IgD-negative memory B cell (primary cell): ENCODE results near the gene GNB1. TPM values are rescaled to one million over a fixed set of nuclear protein-coding genes. Genes with fewer than 3 reads are reported as not detected.
"Not testable (repeated sequence)": the region's sequence is repeated elsewhere in the genome, so short reads cannot be mapped to it uniquely, and the experiment has no call there.

ENCODE experiments used
- H3K27ac Mint-ChIP-seq, 3 donors: one replicate each; pipeline ENCODE4 v1.8.0; 2020 to 2022; ENCODE audit warnings: mild to moderate bottlenecking in 3 of 3, mixed read lengths in 3 of 3, moderate library complexity in 1 of 3
- H3K27me3 Mint-ChIP-seq: one replicate; pipeline ENCODE4 v1.8.0; 2021; ENCODE audit warnings: mixed read lengths
- H3K36me3 Mint-ChIP-seq: one replicate; pipeline ENCODE4 v1.8.0; 2020; ENCODE audit warnings: mild to moderate bottlenecking, mixed read lengths
- H3K4me1 Mint-ChIP-seq, 3 donors: one replicate each; pipeline ENCODE4 v1.8.0; 2020 to 2022; ENCODE audit warnings: mixed read lengths in 3 of 3, mild to moderate bottlenecking in 1 of 3
- H3K4me3 Mint-ChIP-seq, 4 donors: one replicate each; pipeline ENCODE4 v1.8.0; 2020 to 2022; ENCODE audit warnings: mild to moderate bottlenecking in 4 of 4, mixed read lengths in 4 of 4, moderate library complexity in 3 of 4
- H3K9me3 Mint-ChIP-seq, 3 donors: one replicate each; pipeline ENCODE4 v1.8.0; 2020 to 2021; ENCODE audit warnings: mixed read lengths in 3 of 3, mild to moderate bottlenecking in 1 of 3
- polyA plus RNA-seq: library from polyadenylated mRNA; unstranded; fragments of 300-500 nt; fragmentation: Illumina TruSeq; gene quantifications from one replicate; pipeline ENCODE4 v1.2.3, GENCODE V29; 2021

GNB1 gene
- polyA plus RNA-seq, 1 donor from 2014 or later: 40.0 TPM

GRCh38 chr1:1892763-1893120 is 1.9 kb upstream of the GNB1 start:
- peak overlapping the region; percentile 85 to 95 (median 91) for H3K4me3 Mint-ChIP-seq
- H3K4me1 Mint-ChIP-seq: peaks cover 30 to 45% (median 39%) of the 10 kb centered on the region in 3 donors
- H3K27me3 Mint-ChIP-seq: peaks cover 7% of the 10 kb centered on the region
- H3K9me3 Mint-ChIP-seq: no peaks in the 10 kb centered on the region
- H3K27ac Mint-ChIP-seq: peak overlapping the region; percentile 55 to 89 (median 85)
- peaks cover 3% of the 10 kb centered on the region for H3K36me3 Mint-ChIP-seq

GRCh38 chr1:1892079-1892762 is 1.3 kb upstream of the GNB1 start:
- H3K4me3 Mint-ChIP-seq: peak overlapping the region; percentile 85 to 95 (median 91)
- no peaks in the 10 kb centered on the region for H3K9me3 Mint-ChIP-seq
- H3K27ac Mint-ChIP-seq: peak overlapping the region; percentile 55 to 89 (median 85)
- peaks cover 33 to 47% (median 42%) of the 10 kb centered on the region in 3 donors for H3K4me1 Mint-ChIP-seq
- peaks cover 7% of the 10 kb centered on the region for H3K27me3 Mint-ChIP-seq
- H3K36me3 Mint-ChIP-seq: peaks cover 3% of the 10 kb centered on the region

- Mint-ChIP-seq H3K27me3 (peaks cover 7% of the 10 kb centered on the region), H3K9me3 (no peaks in the 10 kb centered on the region), H3K4me1 (peaks cover 38 to 50% (median 46%) of the 10 kb centered on the region in 3 donors), H3K27ac (peak overlapping the region; percentile 55 to 89 (median 85)), H3K36me3 (peaks cover 3% of the 10 kb centered on the region), H3K4me3 (peak overlapping the region; percentile 85 to 95 (median 91))
Measured at GRCh38 chr1:1891349-1892078, 627 bp upstream of the GNB1 start.

GRCh38 chr1:1889847-1890505 is 911 bp downstream of the GNB1 start:
- Mint-ChIP-seq H3K27me3 (peaks cover under 1% of the 10 kb centered on the region), H3K4me3 (peak overlapping the region; percentile 81 to 92 (median 89)), H3K27ac (peak overlapping the region; percentile 90 to 94 (median 93)), H3K4me1 (peaks cover 38 to 44% (median 41%) of the 10 kb centered on the region in 3 donors), H3K36me3 (no peaks in the 10 kb centered on the region), H3K9me3 (no peaks in the 10 kb centered on the region)

DNA sequence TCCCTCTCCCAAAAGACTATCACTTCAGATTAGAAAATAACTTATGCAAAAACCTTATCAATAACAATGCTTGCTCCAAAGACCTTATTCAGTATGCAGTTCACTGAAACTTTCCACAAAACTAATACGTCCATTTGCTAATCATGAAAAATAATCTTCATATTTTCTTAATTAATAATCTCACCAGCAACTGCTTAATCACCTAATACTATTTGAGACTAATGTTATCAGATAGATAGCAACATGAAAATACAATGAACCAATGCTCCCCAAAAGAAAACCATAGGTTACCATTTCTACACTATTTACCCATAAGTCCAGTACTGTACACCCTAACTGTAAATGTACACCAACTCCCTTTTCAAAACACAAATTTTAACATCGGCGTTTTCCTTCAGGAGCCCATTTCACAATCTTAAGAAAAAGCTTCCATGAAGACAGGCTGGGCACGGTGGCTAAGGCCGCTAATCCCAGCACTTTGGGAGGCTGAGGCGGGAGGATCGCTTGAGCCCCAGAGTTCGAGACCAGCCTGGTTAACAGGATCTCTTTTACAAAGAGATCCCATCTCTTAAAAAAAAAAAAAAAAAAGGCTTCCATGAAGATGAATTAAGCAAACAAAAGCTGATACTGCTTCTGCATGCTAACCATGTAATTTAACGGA is 1.7 kb downstream of the GNB1 start:
- Mint-ChIP-seq H3K27me3 (no peaks in the 10 kb centered on the region), H3K9me3 (no peaks in the 10 kb centered on the region), H3K4me3 (peak overlapping the region; percentile 81 to 92 (median 88)), H3K36me3 (no peaks in the 10 kb centered on the region), H3K27ac (peak overlapping the region; percentile 63 to 94 (median 93)), H3K4me1 (peaks cover 34 to 38% (median 37%) of the 10 kb centered on the region in 3 donors)

GRCh38 chr1:1883890-1884289 is 7.0 kb downstream of the GNB1 start:
- H3K9me3 Mint-ChIP-seq, H3K27me3 Mint-ChIP-seq, H3K36me3 Mint-ChIP-seq: not testable (repeated sequence)
- peak overlapping the region in 3 of 4 donors; percentile 39 to 77 (median 71) for H3K4me3 Mint-ChIP-seq
- peaks cover 53 to 56% (median 55%) of the 10 kb centered on the region in 3 donors for H3K4me1 Mint-ChIP-seq
- peak overlapping the region in 2 of 3 donors; percentile 59 to 67 for H3K27ac Mint-ChIP-seq

GRCh38 chr1:1883092-1883873 is 7.6 kb downstream of the GNB1 start:
- H3K4me3 Mint-ChIP-seq: peak overlapping the region in 3 of 4 donors; percentile 39 to 77 (median 71)
- H3K27me3 Mint-ChIP-seq: no peaks in the 10 kb centered on the region
- H3K4me1 Mint-ChIP-seq: peaks cover 55 to 59% (median 56%) of the 10 kb centered on the region in 3 donors
- peak overlapping the region; percentile 31 to 67 (median 59) for H3K27ac Mint-ChIP-seq
- peaks cover 7% of the 10 kb centered on the region for H3K36me3 Mint-ChIP-seq
- no peaks in the 10 kb centered on the region for H3K9me3 Mint-ChIP-seq

GRCh38 chr1:1881727-1882126 is 9.2 kb downstream of the GNB1 start:
- Mint-ChIP-seq H3K27me3 (no peaks in the 10 kb centered on the region), H3K27ac (peak overlapping the region; percentile 59 to 89 (median 71)), H3K4me3 (peak overlapping the region in 2 of 4 donors; percentile 49 to 71), H3K36me3 (peaks cover 7% of the 10 kb centered on the region), H3K9me3 (no peaks in the 10 kb centered on the region), H3K4me1 (peaks cover 51 to 57% (median 53%) of the 10 kb centered on the region in 3 donors)

- peaks cover 57 to 58% (median 57%) of the 10 kb centered on the region in 3 donors for H3K4me1 Mint-ChIP-seq
- peak overlapping the region in 2 of 4 donors; percentile 46 to 49 for H3K4me3 Mint-ChIP-seq
- no peaks in the 10 kb centered on the region for H3K9me3 Mint-ChIP-seq
- peaks cover 7% of the 10 kb centered on the region for H3K36me3 Mint-ChIP-seq
- peak overlapping the region in 2 of 3 donors; percentile 60 to 89 for H3K27ac Mint-ChIP-seq
- H3K27me3 Mint-ChIP-seq: no peaks in the 10 kb centered on the region
Measured at GRCh38 chr1:1880617-1881312, 10.1 kb downstream of the GNB1 start.

GRCh38 chr1:1879942-1880341 is 10.9 kb downstream of the GNB1 start:
- H3K4me1 Mint-ChIP-seq: peaks cover 60 to 64% (median 62%) of the 10 kb centered on the region in 3 donors
- H3K36me3 Mint-ChIP-seq: peaks cover 7% of the 10 kb centered on the region
- peak overlapping the region in 1 of 3 donors; percentile 86 for H3K27ac Mint-ChIP-seq
- no peaks in the 10 kb centered on the region for H3K27me3 Mint-ChIP-seq
- peak overlapping the region in 1 of 4 donors; percentile 49 for H3K4me3 Mint-ChIP-seq
- no peaks in the 10 kb centered on the region for H3K9me3 Mint-ChIP-seq

GRCh38 chr1:1877865-1878436 is 12.9 kb downstream of the GNB1 start:
- Mint-ChIP-seq H3K4me1 (peaks cover 49 to 66% (median 58%) of the 10 kb centered on the region in 3 donors), H3K27ac (peak overlapping the region in 2 of 3 donors; percentile 20 to 69), H3K9me3 (no peaks in the 10 kb centered on the region), H3K36me3 (peaks cover 7% of the 10 kb centered on the region), H3K27me3 (no peaks in the 10 kb centered on the region), H3K4me3 (peak overlapping the region in 3 of 4 donors; percentile 17 to 73 (median 19))

- Mint-ChIP-seq H3K27me3 (no peaks in the 10 kb centered on the region), H3K27ac (peak overlapping the region; percentile 40 to 84 (median 58)), H3K9me3 (no peaks in the 10 kb centered on the region), H3K36me3 (peaks cover 7% of the 10 kb centered on the region), H3K4me1 (peaks cover 56 to 70% (median 64%) of the 10 kb centered on the region in 3 donors), H3K4me3 (peak overlapping the region in 2 of 4 donors; percentile 14 to 61)
Measured at GRCh38 chr1:1876335-1876930, 14.5 kb downstream of the GNB1 start.

GRCh38 chr1:1875932-1876331 is 15.0 kb downstream of the GNB1 start:
- Mint-ChIP-seq H3K9me3 (no peaks in the 10 kb centered on the region), H3K27me3 (no peaks in the 10 kb centered on the region), H3K4me1 (peaks cover 56 to 70% (median 62%) of the 10 kb centered on the region in 3 donors), H3K36me3 (peaks cover 5% of the 10 kb centered on the region), H3K4me3 (peak overlapping the region in 2 of 4 donors; percentile 34 to 61), H3K27ac (peak overlapping the region in 2 of 3 donors; percentile 40 to 71)
